CD4-positive, alpha-beta T cell treated with Interleukin-12 subunit alpha and Interleukin-12 subunit beta, for 1 hour (primary cell): ENCODE measurements around the gene ESD.
A peak's percentile ranks its signal among the peaks of the same experiment; 100 is the strongest.
"Not testable (repeated sequence)": the region's sequence is repeated elsewhere in the genome, so short reads cannot be mapped to it uniquely, and the experiment has no call there.

Source experiments
- DNase-seq: peaks from one replicate; pipeline ENCODE4 v3.0.0-alpha.2; 2020

The ESD gene

GRCh38 chr13:46796515-46797474 lies at the start of gene ESD:
Gene ESD (minus strand): TSS chr13:46797161. CDS start chr13:46791413, 5,748 bp downstream.
- peak; percentile 89 for DNase-seq

GRCh38 chr13:46846726-46847125 lies 49.8 kb upstream of the ESD start:
- no peak for DNase-seq

- no peak for DNase-seq
These were observed 48.2 kb upstream of the ESD start for GRCh38 chr13:46845146-46845545.

- DNase-seq = no peak
These were observed 47.5 kb upstream of the ESD start for GRCh38 chr13:46844431-46844830.

- DNase-seq = no peak
These were observed 42.4 kb upstream of the ESD start for GRCh38 chr13:46839399-46839798.

GRCh38 chr13:46834657-46835056 lies 37.7 kb upstream of the ESD start:
- DNase-seq = no peak

- DNase-seq = peak; percentile 37
These were observed 34.7 kb upstream of the ESD start for GRCh38 chr13:46831588-46832194.

GRCh38 chr13:46830405-46831005 lies 33.5 kb upstream of the ESD start:
- no peak for DNase-seq

- DNase-seq = no peak
These were observed 25.6 kb upstream of the ESD start for GRCh38 chr13:46822551-46822950.

GRCh38 chr13:46817838-46818476 lies 21.0 kb upstream of the ESD start:
- DNase-seq = no peak

- no peak for DNase-seq
These were observed 20.1 kb upstream of the ESD start for GRCh38 chr13:46817095-46817494.

GRCh38 chr13:46816371-46816770 lies 19.4 kb upstream of the ESD start:
- DNase-seq = no peak

GRCh38 chr13:46812301-46812797 lies 15.4 kb upstream of the ESD start:
- DNase-seq = no peak

GRCh38 chr13:46810440-46810839 lies 13.5 kb upstream of the ESD start:
- DNase-seq = no peak

GRCh38 chr13:46804921-46805320 lies 8.0 kb upstream of the ESD start:
- DNase-seq = not testable (repeated sequence)

GRCh38 chr13:46804391-46804815 lies 7.4 kb upstream of the ESD start:
- no peak for DNase-seq

GRCh38 chr13:46803586-46803985 lies 6.6 kb upstream of the ESD start:
- no peak for DNase-seq

- no peak for DNase-seq
These were observed 4.9 kb upstream of the ESD start for GRCh38 chr13:46801858-46802257.

- DNase-seq = no peak
These were observed 2.2 kb upstream of the ESD start for GRCh38 chr13:46799139-46799538.

GRCh38 chr13:46797501-46798237 lies 708 bp upstream of the ESD start:
- no peak for DNase-seq

GRCh38 chr13:46796129-46796514 lies 839 bp downstream of the ESD start:
- DNase-seq = no peak

GRCh38 chr13:46795321-46795720 lies 1.6 kb downstream of the ESD start:
- no peak for DNase-seq
